H1 (cell line): Measurements from ENCODE around the gene RPL26. TPM values are rescaled to one million over a fixed set of nuclear protein-coding genes. Genes with fewer than 3 reads are reported as not detected.

ENCODE experiments used
- CTCF ChIA-PET: fragments of 300-600 bp; sonication (Branson Sonifier 250); formaldehyde crosslinking; loops from one replicate; lab custom pipeline; 2021; ENCODE audit not compliant: partially characterized antibody; lab: Charles Lee
- POLR2A ChIA-PET: fragments of 300-600 bp; sonication (Branson Sonifier 250); formaldehyde crosslinking; loops from one replicate; lab custom pipeline; 2021; ENCODE audit warnings: inconsistent platforms; ENCODE audit not compliant: partially characterized antibody; lab: Charles Lee
- DNase-seq, 2 experiments: peaks; one replicate each; pipeline versions ENCODE4 v3.0.0 to v3.0.0-alpha.2; 2010 to 2022; ENCODE audit warnings: low spot score in 2 of 2, low read depth in 1 of 2, mixed read lengths in 1 of 2
- FAIRE-seq: peaks from 2 replicates; lab custom pipeline; 2011; peaks lifted over from hg19 to GRCh38; lab: Jason Lieb, UNC
- H2AFZ ChIP-seq: 2 replicates; pipeline ENCODE4 v1.8.1; 2012; ENCODE audit warnings: low read length, inconsistent platforms
- H2AK5ac ChIP-seq: 2 replicates; pipeline ENCODE4 v1.6.1; 2013; ENCODE audit warnings: low read depth, low read length
- H2BK120ac ChIP-seq: replicated peaks from 2 replicates; pipeline ENCODE3; 2013; ENCODE audit warnings: low read depth, low read length, inconsistent platforms
- H2BK12ac ChIP-seq: 2 replicates; pipeline ENCODE4 v1.6.1; 2013; ENCODE audit warnings: low read depth, low read length
- H2BK15ac ChIP-seq: 2 replicates; pipeline ENCODE4 v1.6.1; 2013; ENCODE audit warnings: low read length
- H2BK20ac ChIP-seq: 2 replicates; pipeline ENCODE4 v1.6.1; 2013; ENCODE audit warnings: low read length
- H2BK5ac ChIP-seq: 2 replicates; pipeline ENCODE4 v1.6.1; 2013; ENCODE audit warnings: low read depth, low read length
- H3K14ac ChIP-seq: 2 replicates; pipeline ENCODE4 v1.6.1; 2013; ENCODE audit warnings: inconsistent platforms; ENCODE audit not compliant: insufficient read length
- H3K18ac ChIP-seq: 2 replicates; pipeline ENCODE4 v1.6.1; 2013; ENCODE audit warnings: low read length; ENCODE audit errors: extremely low read depth
- H3K23ac ChIP-seq: 2 replicates; pipeline ENCODE4 v1.6.1; 2013; ENCODE audit warnings: inconsistent platforms; ENCODE audit not compliant: insufficient read length
- H3K23me2 ChIP-seq: 2 replicates; pipeline ENCODE4 v1.6.1; 2013; ENCODE audit warnings: low read depth, low read length
- H3K27ac ChIP-seq: 2 replicates; pipeline ENCODE4 v1.6.1; 2011; ENCODE audit warnings: low read depth, low read length, inconsistent platforms
- H3K27me3 ChIP-seq, 4 experiments: replicated peaks in 1 of 4; 1 replicate in 1 of 4; 2 replicates in 3 of 4; pipeline versions ENCODE4 v1.6.1 to v1.8.1; 2011 to 2013; ENCODE audit warnings: low read length in 3 of 4, mild to moderate bottlenecking in 3 of 4, inconsistent platforms in 2 of 4, mixed read lengths in 2 of 4, moderate library complexity in 1 of 4; ENCODE audit not compliant: control insufficient read depth in 3 of 4, insufficient read depth in 3 of 4; ENCODE audit errors: extremely low read depth in 1 of 4
- H3K36me3 ChIP-seq, 4 experiments: 2 replicates each; pipeline versions ENCODE4 v1.6.1 to v1.8.1; 2011 to 2013; ENCODE audit warnings: mild to moderate bottlenecking in 4 of 4, low read length in 3 of 4, moderate library complexity in 2 of 4, control low read depth in 1 of 4, inconsistent platforms in 1 of 4; ENCODE audit not compliant: insufficient read depth in 4 of 4, control insufficient read depth in 2 of 4
- H3K4ac ChIP-seq: replicated peaks from 2 replicates; pipeline ENCODE3; 2013; ENCODE audit warnings: low read length, low read depth, mixed read lengths, inconsistent platforms; ENCODE audit not compliant: insufficient read length
- H3K4me1 ChIP-seq, 4 experiments: replicated peaks in 1 of 4; 1 replicate in 1 of 4; 2 replicates in 3 of 4; pipeline versions ENCODE4 v1.6.1 to v1.8.1; 2011 to 2013; ENCODE audit warnings: low read length in 3 of 4, inconsistent platforms in 2 of 4, mixed read lengths in 1 of 4; ENCODE audit not compliant: insufficient read depth in 4 of 4, control insufficient read depth in 3 of 4
- H3K4me2 ChIP-seq, 2 experiments: 2 replicates each; pipeline versions ENCODE4 v1.6.1 to v1.8.1; 2011 to 2013; ENCODE audit warnings: low read depth in 2 of 2, low read length in 2 of 2, control low read depth in 1 of 2, inconsistent platforms in 1 of 2, mild to moderate bottlenecking in 1 of 2; ENCODE audit not compliant: insufficient read depth in 1 of 2
- H3K4me3 ChIP-seq, 4 experiments: fragments of 200-600, 300-600 bp in 1 of 4; sonication (generic), shearing (Covaris generic), sonication (Bioruptor Twin) in 1 of 4; 2 replicates each; pipeline versions ENCODE4 v1.5.1 to v1.8.1; 2011 to 2016; ENCODE audit warnings: low read length in 4 of 4, low read depth in 3 of 4, control low read depth in 2 of 4, inconsistent platforms in 2 of 4, mild to moderate bottlenecking in 2 of 4, mixed read lengths in 1 of 4, moderate library complexity in 1 of 4; ENCODE audit not compliant: insufficient read depth in 2 of 4; ENCODE audit errors: extremely low read depth in 1 of 4
- H3K56ac ChIP-seq: replicated peaks from 2 replicates; pipeline ENCODE3; 2013; ENCODE audit warnings: low read depth, mild to moderate bottlenecking, mixed read lengths, low read length, inconsistent platforms; ENCODE audit not compliant: insufficient read length
- H3K79me1 ChIP-seq: 2 replicates; pipeline ENCODE4 v1.6.1; 2013; ENCODE audit warnings: low read depth, low read length, control low read depth
- H3K79me2 ChIP-seq, 2 experiments: 2 replicates each; pipeline versions ENCODE4 v1.6.1 to v1.8.1; 2012 to 2013; ENCODE audit warnings: low read length in 2 of 2, mild to moderate bottlenecking in 2 of 2, inconsistent platforms in 1 of 2; ENCODE audit not compliant: insufficient read depth in 2 of 2, control insufficient read depth in 1 of 2
- H3K9ac ChIP-seq, 4 experiments: replicated peaks in 1 of 4; 1 replicate in 1 of 4; 2 replicates in 3 of 4; pipeline versions ENCODE4 v1.6.1 to v1.8.1; 2011 to 2013; ENCODE audit warnings: low read depth in 3 of 4, low read length in 3 of 4, control low read depth in 2 of 4, mild to moderate bottlenecking in 2 of 4, moderate library complexity in 2 of 4, inconsistent platforms in 1 of 4; ENCODE audit errors: extremely low read depth in 1 of 4
- H3K9me3 ChIP-seq, 2 experiments: 2 replicates each; pipeline versions ENCODE4 v1.6.1 to v1.8.1; 2012 to 2013; ENCODE audit warnings: mild to moderate bottlenecking in 2 of 2, moderate library complexity in 2 of 2, control low read depth in 1 of 2, inconsistent platforms in 1 of 2, low read depth in 1 of 2, low read length in 1 of 2, mixed read lengths in 1 of 2; ENCODE audit not compliant: insufficient read depth in 2 of 2
- H4K20me1 ChIP-seq, 2 experiments: replicated peaks in 1 of 2; 2 replicates each; pipeline versions ENCODE3 to v1.8.1; 2011 to 2013; ENCODE audit warnings: inconsistent platforms in 2 of 2, low read length in 2 of 2, mild to moderate bottlenecking in 1 of 2; ENCODE audit not compliant: insufficient read depth in 2 of 2, control insufficient read depth in 1 of 2
- H4K5ac ChIP-seq: 2 replicates; pipeline ENCODE4 v1.6.1; 2013; ENCODE audit warnings: low read length, low read depth, mixed read lengths, inconsistent platforms; ENCODE audit not compliant: insufficient read length
- H4K8ac ChIP-seq: 2 replicates; pipeline ENCODE4 v1.8.0; 2013; ENCODE audit warnings: mild to moderate bottlenecking, moderate library complexity, low read length, inconsistent platforms; ENCODE audit not compliant: insufficient read depth; ENCODE audit errors: extremely low read depth
- H4K91ac ChIP-seq: replicated peaks from 2 replicates; pipeline ENCODE3; 2013; ENCODE audit warnings: low read length, mixed read lengths, inconsistent platforms; ENCODE audit not compliant: insufficient read length
- KDM4A ChIP-seq: IDR thresholded peaks from one replicate; pipeline ENCODE4 v1.7.1; 2012; ENCODE audit warnings: low read depth, mild to moderate bottlenecking, moderate library complexity, low read length, inconsistent platforms; ENCODE audit not compliant: severe bottlenecking
- MAFK ChIP-seq: IDR thresholded peaks from 2 replicates; pipeline ENCODE4 v1.6.1; 2012; ENCODE audit warnings: low read depth, mild to moderate bottlenecking, improper control_type of control experiment, low read length
- RAD21 ChIP-seq, 2 experiments: IDR thresholded peaks in 1 of 2; conservative IDR thresholded peaks in 1 of 2; 2 replicates each; pipeline ENCODE4 v1.6.1; 2011; ENCODE audit warnings: low read depth in 2 of 2, low read length in 2 of 2, improper control_type of control experiment in 1 of 2, inconsistent platforms in 1 of 2, mild to moderate bottlenecking in 1 of 2, moderate library complexity in 1 of 2
- TAF1 ChIP-seq: IDR thresholded peaks from 2 replicates; pipeline ENCODE4 v1.6.1; 2011; ENCODE audit warnings: mild to moderate bottlenecking, low read depth, low read length
- WGBS, 2 experiments: shearing (Covaris generic) in 1 of 2; methylation state at CpG; one replicate each; pipeline versions ENCODE4 v1.1.6 to v1.1.7; 2013 to 2015; ENCODE audit warnings: low lambda C conversion rate in 2 of 2, mixed read lengths in 2 of 2, inconsistent platforms in 1 of 2, low coverage in 1 of 2, missing lambda C conversion rate in 1 of 2; ENCODE audit not compliant: insufficient replicate concordance in 2 of 2, insufficient coverage in 1 of 2, insufficient read length in 1 of 2; ENCODE audit errors: extremely low coverage in 1 of 2, missing lambda C conversion rate in 1 of 2; 5-methylcytosine and 5-hydroxymethylcytosine counted together
- polyA plus RNA-seq, 7 experiments: library from polyadenylated mRNA; depleted of rRNA in 3 of 7; stranded (reverse) in 5 of 7; unstranded in 2 of 7; fragments of >200 nt in 5 of 7; fragments of 200-250 nt in 2 of 7; gene quantifications; 1 replicate in 5 of 7; 2 replicates in 1 of 7; 4 replicates in 1 of 7; pipeline versions ENCODE4 v1.2.1 to v1.2.3, GENCODE V29; 2011 to 2013; ENCODE audit warnings: missing spikeins in 2 of 7, mixed read lengths in 2 of 7
- total RNA-seq: library from RNA; stranded (reverse); fragmentation: NEBNext Ultra II Directional; extraction: Animal tissue kit (Norgen Biotek cat#: 25700); gene quantifications from 2 replicates; pipeline ENCODE4 v1.2.1, GENCODE V29; 2021
- TF ChIP-seq, protein P1 (sequence below), 3 experiments: IDR thresholded peaks; 1 replicate in 2 of 3; 2 replicates in 1 of 3; pipeline versions ENCODE4 v1.5.1 to v1.6.1; 2011; ENCODE audit warnings: low read length in 3 of 3, mild to moderate bottlenecking in 3 of 3, inconsistent platforms in 2 of 3, low read depth in 1 of 3, moderate library complexity in 1 of 3; ENCODE audit not compliant: insufficient read depth in 1 of 3; ENCODE audit errors: control extremely low read depth in 1 of 3

The RPL26 gene
- total and polyA plus RNA-seq, 2 of the 8 experiments (the other 6 are each of a cell fraction or from before 2014, with no cell fraction given) = 1,963 to 2,554 TPM

DNA sequence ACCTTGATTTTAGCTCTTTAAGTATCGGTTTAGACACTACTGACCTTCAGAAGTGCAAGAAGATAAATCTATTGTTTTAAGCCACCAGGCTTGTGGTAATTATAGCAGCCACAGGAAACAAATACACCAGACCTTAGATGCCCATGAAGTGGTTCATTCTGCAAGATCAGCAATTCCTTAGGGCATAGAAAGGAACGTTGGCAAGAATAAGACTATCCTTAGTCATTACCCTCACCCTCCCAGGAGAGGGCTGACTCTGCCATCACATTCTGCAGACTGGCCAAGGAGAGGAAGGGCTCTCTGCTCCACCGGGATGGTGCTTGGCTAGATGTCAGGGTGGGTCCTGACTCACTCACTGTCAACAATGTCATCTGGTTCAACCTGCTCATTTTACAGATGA is 38.6 kb upstream of the RPL26 start:
- Histone ChIP-seq H3K4me3 (no peak overlapping the region), H3K27me3 (no peaks in the 10 kb centered on the region), H3K36me3 (no peaks in the 10 kb centered on the region), H3K56ac (no peak overlapping the region), H2BK15ac (no peak overlapping the region), H3K79me1 (no peaks in the 10 kb centered on the region), H2AK5ac (no peak overlapping the region), H4K8ac (no peak overlapping the region), H3K18ac (no peak overlapping the region), H4K5ac (no peak overlapping the region), H3K9me3 (no peaks in the 10 kb centered on the region), H2BK5ac (no peak overlapping the region), H2BK20ac (no peak overlapping the region), H3K23ac (no peak overlapping the region), H3K4ac (no peak overlapping the region), H4K91ac (no peak overlapping the region), H2BK120ac (no peak overlapping the region), H4K20me1 (no peaks in the 10 kb centered on the region), H3K14ac (no peak overlapping the region), H2BK12ac (no peak overlapping the region), H3K4me1 (no peaks in the 10 kb centered on the region), H3K23me2 (no peaks in the 10 kb centered on the region), H3K27ac (no peak overlapping the region), H3K79me2 (no peaks in the 10 kb centered on the region), H3K4me2 (no peak overlapping the region), H2AFZ (no peak overlapping the region), H3K9ac (no peak overlapping the region)
- 83% methylated on average over 3 of the region's 3 CpGs; no CpG with 5 or more reads in 1 of the 2 experiments for WGBS, 2 experiments
- FAIRE-seq (no peak), DNase-seq (no peak)
- no peak for TF ChIP-seq TAF1
- TF ChIP-seq, protein P1, sequence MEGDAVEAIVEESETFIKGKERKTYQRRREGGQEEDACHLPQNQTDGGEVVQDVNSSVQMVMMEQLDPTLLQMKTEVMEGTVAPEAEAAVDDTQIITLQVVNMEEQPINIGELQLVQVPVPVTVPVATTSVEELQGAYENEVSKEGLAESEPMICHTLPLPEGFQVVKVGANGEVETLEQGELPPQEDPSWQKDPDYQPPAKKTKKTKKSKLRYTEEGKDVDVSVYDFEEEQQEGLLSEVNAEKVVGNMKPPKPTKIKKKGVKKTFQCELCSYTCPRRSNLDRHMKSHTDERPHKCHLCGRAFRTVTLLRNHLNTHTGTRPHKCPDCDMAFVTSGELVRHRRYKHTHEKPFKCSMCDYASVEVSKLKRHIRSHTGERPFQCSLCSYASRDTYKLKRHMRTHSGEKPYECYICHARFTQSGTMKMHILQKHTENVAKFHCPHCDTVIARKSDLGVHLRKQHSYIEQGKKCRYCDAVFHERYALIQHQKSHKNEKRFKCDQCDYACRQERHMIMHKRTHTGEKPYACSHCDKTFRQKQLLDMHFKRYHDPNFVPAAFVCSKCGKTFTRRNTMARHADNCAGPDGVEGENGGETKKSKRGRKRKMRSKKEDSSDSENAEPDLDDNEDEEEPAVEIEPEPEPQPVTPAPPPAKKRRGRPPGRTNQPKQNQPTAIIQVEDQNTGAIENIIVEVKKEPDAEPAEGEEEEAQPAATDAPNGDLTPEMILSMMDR (IDR thresholded peaks at IDR 0.05; ENCODE audit: control extremely low read depth in 1 of 3, insufficient read depth in 1 of 3, low read depth in 1 of 3, low read length in 3 of 3) = peak in 1 of 3 experiments; percentile 8; a peak in 1 of 4 replicates
- 0 out of 4 replicates have a peak, but pooled peaks of 1 of the 2 experiments have one; percentile 4 for TF ChIP-seq RAD21 (IDR thresholded peaks at IDR 0.05 in 1 of 2, conservative IDR thresholded peaks at IDR 0.05 in 1 of 2; ENCODE audit: low read depth in 2 of 2, low read length in 2 of 2)
- TF ChIP-seq MAFK = peak; percentile 68
- TF ChIP-seq KDM4A = no peak
- ChIA-PET CTCF (interaction anchor here (0.9 to 4.5 kb wide), 4 partner anchors 10 to 27 kb away, joined by 4 to 21 read pairs (median 6); no protein-coding TSS in a partner anchor), POLR2A (interaction anchor here (1.3 to 1.5 kb wide), 2 partner anchors 8 to 38 kb away, joined by 3 read pairs; no protein-coding TSS in a partner anchor)
